HepG2 (cell line): Measurements from ENCODE around the gene KRTCAP3. TPM values are rescaled to one million over a fixed set of nuclear protein-coding genes. Genes with fewer than 3 reads are reported as not detected.

Source experiments
- AKNA ChIP-seq: sonication (generic); formaldehyde crosslinking; IDR thresholded peaks from 2 replicates; pipeline ENCODE4 v1.4.0; 2020; ENCODE audit warnings: missing genetic modification reagents, borderline replicate concordance
- ARID4A ChIP-seq: sonication (generic); formaldehyde crosslinking; IDR thresholded peaks from 2 replicates; pipeline ENCODE4 v1.5.0; 2020; ENCODE audit warnings: mild to moderate bottlenecking, missing genetic modification reagents, borderline replicate concordance
- BRCA1 ChIP-seq: sonication (generic); formaldehyde crosslinking; IDR thresholded peaks from 2 replicates; pipeline ENCODE4 v1.4.0; 2020; ENCODE audit warnings: missing genetic modification reagents
- DMAP1 ChIP-seq: IDR thresholded peaks from 2 replicates; pipeline ENCODE4 v1.6.1; 2016
- FOSL2 ChIP-seq: sonication (generic); formaldehyde crosslinking; IDR thresholded peaks from 2 replicates; pipeline ENCODE4 v1.4.0; 2020; ENCODE audit warnings: missing genetic modification reagents
- KDM5A ChIP-seq: fragments of 200-600 bp; sonication (generic); IDR thresholded peaks from 2 replicates; pipeline ENCODE4 v1.7.0; 2018; ENCODE audit warnings: antibody characterized with exemption, mild to moderate bottlenecking, low read length, borderline replicate concordance
- KDM6A ChIP-seq: IDR thresholded peaks from 2 replicates; pipeline ENCODE4 v1.6.1; 2016; ENCODE audit warnings: low read depth
- PHF5A ChIP-seq: IDR thresholded peaks from one replicate; pipeline ENCODE4 v1.6.1; 2018; ENCODE audit warnings: low read depth, missing genetic modification reagents; ENCODE audit not compliant: unreplicated experiment
- SNAPC4 ChIP-seq: sonication (generic); formaldehyde crosslinking; IDR thresholded peaks from 2 replicates; pipeline ENCODE4 v1.4.0; 2020; ENCODE audit warnings: mild to moderate bottlenecking, missing genetic modification reagents
- TCF7 ChIP-seq: sonication (generic); IDR thresholded peaks from 2 replicates; pipeline ENCODE4 v1.6.1; 2016; ENCODE audit warnings: antibody characterized with exemption, low read depth
- ZNF34 ChIP-seq: sonication (generic); formaldehyde crosslinking; IDR thresholded peaks from 2 replicates; pipeline ENCODE4 v1.4.0; 2020; ENCODE audit warnings: mild to moderate bottlenecking, missing genetic modification reagents, borderline replicate concordance
- ZNF576 ChIP-seq: sonication (generic); formaldehyde crosslinking; IDR thresholded peaks from 2 replicates; pipeline ENCODE4 v1.4.0; 2020; ENCODE audit warnings: mild to moderate bottlenecking, missing genetic modification reagents
- ZNF629 ChIP-seq: sonication (generic); formaldehyde crosslinking; conservative IDR thresholded peaks from 2 replicates; pipeline ENCODE4 v1.5.0; 2020; ENCODE audit warnings: missing genetic modification reagents
- ZSCAN12 ChIP-seq: sonication (generic); formaldehyde crosslinking; IDR thresholded peaks from 2 replicates; pipeline ENCODE4 v1.9.0; 2021; ENCODE audit warnings: mild to moderate bottlenecking, missing genetic modification reagents
- polyA plus RNA-seq, 8 experiments: library from polyadenylated mRNA; depleted of rRNA in 3 of 8; stranded (reverse) in 7 of 8; unstranded in 1 of 8; fragments of >200 nt; fragmentation: Illumina TruSeq in 4 of 8; extraction: Trizol in 4 of 8; gene quantifications; 2 replicates each; pipeline versions ENCODE4 v1.2.1 to v1.2.3, GENCODE V29; 2011 to 2016; ENCODE audit warnings: low read depth in 4 of 8, missing spikeins in 1 of 8, mixed read lengths in 1 of 8; ENCODE audit not compliant: insufficient read depth in 1 of 8
- total RNA-seq, 5 experiments: library from RNA; depleted of rRNA; stranded (reverse); fragments of >200 nt; fragmentation: Illumina TruSeq; extraction: Trizol; gene quantifications; 2 replicates each; pipeline ENCODE4 v1.2.3, GENCODE V29; 2016; ENCODE audit warnings: low read depth in 1 of 5

Gene KRTCAP3
- total and polyA plus RNA-seq, 2 of the 13 experiments (the other 11 are each of a cell fraction or from before 2014, with no cell fraction given) = 2.1 to 4.5 TPM

- TF ChIP-seq FOSL2 (CRISPR knock-in tag) = peak; percentile 35; the same call in 1 of the 2 replicates
- no peak for TF ChIP-seq ZNF34 (CRISPR knock-in tag)
- peak; percentile 99 for TF ChIP-seq ARID4A (CRISPR knock-in tag)
- no peak for TF ChIP-seq ZNF629 (CRISPR knock-in tag)
- TF ChIP-seq TCF7 = no peak
- no peak for TF ChIP-seq ZSCAN12 (CRISPR knock-in tag)
- peak; percentile 78; the same call in 1 of the 2 replicates for TF ChIP-seq KDM5A
- TF ChIP-seq BRCA1 (CRISPR knock-in tag) = no peak
- peak; percentile 82 for TF ChIP-seq PHF5A (CRISPR knock-in tag)
- TF ChIP-seq DMAP1 (CRISPR knock-in tag) = peak; percentile 76; the same call in 1 of the 2 replicates
- peak; percentile 52; the same call in 1 of the 2 replicates for TF ChIP-seq SNAPC4
- no peak for TF ChIP-seq ZNF576 (CRISPR knock-in tag)
- TF ChIP-seq KDM6A (CRISPR knock-in tag) = no peak
- TF ChIP-seq AKNA = no peak
These were observed 47.6 kb downstream of the KRTCAP3 start, which contains the start of gene IFT172 (continued) for GRCh38 chr2:27489498-27490397.
